ENCODE results near the gene TM7SF2. TPM values are rescaled to one million over a fixed set of nuclear protein-coding genes. Genes with fewer than 3 reads are reported as not detected.
"Not testable (repeated sequence)": the region's sequence is repeated elsewhere in the genome, so short reads cannot be mapped to it uniquely, and the experiment has no call there.

The TM7SF2 gene
- total RNA-seq, 2 donors from 2014 or later = 20.5 to 24.3 TPM

DNA sequence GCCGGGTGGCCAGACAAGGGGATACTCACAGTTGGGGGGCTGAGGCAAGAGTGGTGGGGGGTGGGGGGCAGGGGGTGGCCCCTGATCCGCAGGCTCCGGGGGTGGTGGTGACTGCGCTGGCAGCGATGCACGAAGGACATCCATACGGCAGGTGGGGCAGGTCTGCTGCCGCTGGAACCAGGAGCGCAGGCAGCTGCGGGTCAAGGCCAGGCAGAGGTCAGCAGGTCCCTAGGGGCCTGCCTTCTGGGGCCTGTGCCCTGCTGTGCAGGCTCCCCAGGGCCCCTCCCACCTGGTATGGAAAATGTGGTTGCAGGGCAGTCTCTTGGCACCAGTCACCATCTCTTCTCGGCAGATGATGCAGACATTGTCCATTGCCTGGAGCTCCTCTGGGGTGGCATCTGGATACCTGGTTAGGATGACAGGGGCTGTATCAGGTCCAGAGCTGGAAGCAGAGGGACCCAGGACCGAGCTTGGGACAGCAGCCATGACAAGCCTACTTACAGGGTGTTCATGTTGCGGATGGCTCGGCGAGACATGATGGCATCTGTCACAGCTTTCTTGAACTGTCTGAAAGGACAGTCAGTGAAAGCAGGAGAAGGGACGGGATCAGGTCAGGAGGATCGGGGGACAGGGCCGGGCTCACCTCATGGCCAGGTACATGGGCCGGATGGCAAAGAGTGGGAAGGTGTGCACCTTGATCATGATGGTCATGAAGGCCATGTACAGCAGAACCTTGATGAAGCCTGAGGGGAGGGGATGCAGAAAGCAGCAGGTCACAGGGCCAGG, 19.2 kb downstream of the TM7SF2 start:
- Mint-ChIP-seq H3K9me3 (no peaks in the 10 kb centered on the region), H3K27ac (peak overlapping the region; percentile 28 to 78)

DNA sequence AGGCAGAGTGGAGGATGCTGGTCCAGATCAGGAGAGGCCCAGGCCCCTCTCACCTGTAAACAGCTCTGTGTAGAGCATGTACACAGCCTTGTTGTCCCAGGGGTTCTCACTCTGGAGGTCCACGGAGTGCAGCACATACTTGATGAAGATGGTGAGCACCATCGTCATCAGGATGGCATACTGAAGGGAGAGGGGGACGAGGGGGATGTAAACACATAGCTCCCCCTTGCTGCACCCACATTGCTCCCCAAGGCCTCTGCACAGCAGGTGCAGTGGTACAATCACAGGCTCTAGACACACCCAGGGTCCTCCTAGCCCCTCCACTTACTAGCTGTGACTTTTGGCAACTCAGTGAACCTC, 19.7 kb downstream of the TM7SF2 start:
- Mint-ChIP-seq H3K36me3 (peaks cover 9 to 10% of the 10 kb centered on the region in 2 donors), H3K9me3 (no peaks in the 10 kb centered on the region), H3K27ac (peak overlapping the region in 1 of 2 donors; percentile 28)
- ATAC-seq (no peak), DNase-seq (ENCODE audit: low spot score in 2 of 2) (no peak)

More for the DNA sequence above, 19.2 kb downstream of the TM7SF2 start:
- ATAC-seq (no peak), DNase-seq (ENCODE audit: low spot score in 2 of 2) (no peak)
- peaks cover 9 to 10% of the 10 kb centered on the region in 2 donors for H3K36me3 Mint-ChIP-seq

DNA sequence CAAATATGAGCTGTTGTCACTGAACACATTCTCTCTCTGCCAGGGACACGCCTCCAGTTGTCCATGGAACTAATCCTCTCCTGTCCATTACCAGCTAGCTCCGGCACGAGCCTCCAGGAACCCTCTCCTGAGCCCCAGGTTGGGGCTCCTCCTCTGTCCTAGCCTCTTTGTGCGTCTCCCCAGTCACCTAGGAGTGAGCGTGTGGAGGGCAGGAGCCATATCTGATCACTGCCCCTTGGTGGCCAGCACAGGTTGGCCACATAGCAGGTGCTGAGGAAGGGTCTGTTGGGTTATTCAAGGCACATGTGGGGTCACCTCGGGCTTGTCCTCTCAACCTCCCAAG, 20.2 kb downstream of the TM7SF2 start:
- H3K27ac Mint-ChIP-seq = no peak overlapping the region
- no peak for ATAC-seq
- H3K9me3 Mint-ChIP-seq = no peaks in the 10 kb centered on the region
- DNase-seq (ENCODE audit: low spot score in 2 of 2) = no peak
- H3K36me3 Mint-ChIP-seq = peaks cover 9 to 10% of the 10 kb centered on the region in 2 donors

DNA sequence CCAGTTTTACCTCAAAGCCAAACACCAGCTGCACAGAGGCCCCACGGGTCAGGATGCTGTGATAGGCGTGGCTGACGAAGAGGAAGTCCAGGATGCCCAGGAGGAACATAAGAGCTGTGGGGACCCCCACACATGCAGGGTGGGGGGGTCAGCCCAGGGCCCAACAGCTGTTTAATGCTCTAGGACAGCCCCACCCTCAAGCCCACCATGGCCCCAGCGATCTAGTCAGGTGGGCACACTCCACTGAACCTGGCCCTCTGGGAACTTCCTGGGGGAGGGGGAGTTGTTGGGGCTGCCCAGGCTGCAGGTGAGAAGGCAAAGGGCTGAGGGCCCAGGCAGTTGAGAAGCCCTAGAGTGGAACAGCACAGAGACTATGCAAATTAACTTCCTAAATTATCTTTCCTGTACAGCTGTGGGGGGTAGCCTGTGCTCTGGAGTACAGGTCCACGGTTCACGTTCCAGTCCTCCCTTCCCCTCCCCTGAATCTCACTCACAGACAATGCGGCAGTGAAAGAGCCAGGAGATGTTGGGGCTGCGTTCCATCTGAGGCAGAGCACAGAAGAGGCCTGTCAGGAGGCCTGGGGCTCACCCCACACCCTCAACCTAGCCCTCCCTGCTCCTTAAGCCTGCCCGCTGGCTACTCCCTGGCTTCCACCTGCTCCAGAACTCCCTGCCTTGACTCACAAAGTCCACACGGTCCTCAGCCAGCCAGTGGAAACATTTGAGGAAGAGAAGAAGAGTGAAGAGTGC, 20.7 kb downstream of the TM7SF2 start:
- no peak for ATAC-seq
- H3K27ac Mint-ChIP-seq = peak overlapping the region; percentile 99
- H3K9me3 Mint-ChIP-seq = no peaks in the 10 kb centered on the region
- H3K36me3 Mint-ChIP-seq = peaks cover 9 to 10% of the 10 kb centered on the region in 2 donors
- no peak for DNase-seq (ENCODE audit: low spot score in 2 of 2)

DNA sequence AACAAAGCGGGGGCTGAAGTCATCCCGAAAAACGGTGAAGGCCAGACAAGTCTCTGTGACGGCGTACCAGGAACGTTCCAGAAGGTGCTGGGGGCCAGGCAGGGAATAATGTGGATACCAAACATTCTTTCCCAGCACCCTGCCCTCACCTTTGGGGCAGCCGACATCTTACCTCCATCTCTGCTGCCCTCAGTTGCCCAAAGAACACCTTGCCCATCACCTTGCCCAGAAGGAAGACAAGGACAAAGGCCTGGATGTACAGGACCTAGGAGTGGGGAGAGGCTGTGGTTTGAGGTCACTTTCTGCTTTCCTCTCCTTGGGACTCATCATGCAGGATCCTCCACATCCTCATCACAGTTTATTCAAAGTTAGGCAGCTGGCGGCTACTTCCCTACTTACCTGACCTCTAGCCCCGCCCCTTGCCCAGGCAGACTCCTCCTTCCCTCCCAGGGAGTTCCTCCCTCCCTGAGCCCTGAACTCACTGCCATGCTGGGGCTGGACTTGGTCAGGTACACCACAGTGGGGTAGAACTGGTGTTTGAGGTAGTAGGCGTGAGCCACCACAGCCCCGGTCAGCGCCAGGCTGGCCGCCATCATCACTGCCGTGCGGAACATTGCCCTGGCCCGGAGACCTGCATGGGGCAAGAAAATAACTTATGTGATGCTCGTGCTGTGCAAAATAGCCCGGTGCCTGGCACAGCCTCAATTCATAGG, 21.5 kb downstream of the TM7SF2 start:
- Mint-ChIP-seq H3K36me3 (peaks cover 9 to 10% of the 10 kb centered on the region in 2 donors), H3K9me3 (no peaks in the 10 kb centered on the region), H3K27ac (peak overlapping the region; percentile 99)
- DNase-seq (ENCODE audit: low spot score in 2 of 2) (peak in 1 of 2 donors; percentile 77), ATAC-seq (peak in 1 of 2 donors; percentile 19)

DNA sequence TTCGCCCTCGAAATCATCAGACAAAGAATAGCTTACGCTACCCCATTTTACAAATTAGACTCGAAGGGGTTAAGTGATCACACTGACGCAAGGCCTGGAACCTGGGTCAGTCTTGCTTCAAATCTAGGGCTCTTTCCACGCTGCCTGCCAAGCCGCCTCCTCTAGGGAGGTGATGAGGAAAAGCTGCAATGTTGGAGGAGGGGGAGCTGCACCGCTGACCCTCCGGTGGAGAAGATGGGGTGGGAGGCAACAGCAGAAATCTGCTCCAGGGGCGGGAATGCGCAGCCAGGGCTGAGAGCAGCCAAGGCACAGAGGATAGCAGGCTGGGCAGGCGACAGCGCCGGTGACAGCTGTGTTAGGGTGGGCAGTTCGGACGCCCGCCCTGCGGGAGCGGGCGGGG, 22.1 kb downstream of the TM7SF2 start:
- no peak for DNase-seq (ENCODE audit: low spot score in 2 of 2)
- Mint-ChIP-seq H3K9me3 (no peaks in the 10 kb centered on the region), H3K27ac (peak overlapping the region; percentile 99), H3K36me3 (peaks cover 9 to 10% of the 10 kb centered on the region in 2 donors)
- no peak for ATAC-seq

DNA sequence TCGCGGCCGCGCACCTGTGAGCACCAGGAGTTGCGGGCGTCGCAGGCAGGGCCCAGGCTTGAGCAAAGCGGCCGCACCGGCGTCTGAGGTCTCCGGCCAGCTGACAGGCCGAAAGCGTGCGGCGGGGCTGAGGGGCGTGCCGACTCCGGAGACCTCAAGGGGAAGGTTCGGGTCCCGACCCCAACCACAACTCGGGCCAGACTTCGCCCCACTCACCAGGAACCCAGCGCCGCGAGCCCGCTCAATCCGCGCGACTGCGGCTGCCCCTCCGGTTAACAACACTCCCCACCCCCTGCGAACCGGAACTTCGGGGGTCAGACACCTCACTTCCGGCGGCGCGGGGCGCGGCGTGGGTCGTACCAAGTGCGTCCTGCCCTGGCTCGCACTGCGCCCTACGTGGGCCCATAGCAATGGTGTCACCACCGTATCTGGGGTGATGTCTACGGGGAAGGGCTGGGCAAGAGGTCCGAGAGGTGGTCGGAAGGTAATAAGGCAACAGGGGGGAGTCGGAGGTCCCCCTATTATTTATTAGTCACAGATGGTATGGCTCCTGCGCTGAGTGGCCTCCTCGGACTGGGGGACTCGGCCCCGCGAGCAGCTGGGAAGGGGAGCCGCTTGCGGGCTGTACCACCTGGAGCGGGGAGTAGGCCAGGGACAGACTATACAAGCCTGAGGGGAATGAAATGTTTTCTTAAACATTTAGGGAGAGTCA, 22.7 kb downstream of the TM7SF2 start, which contains the start of gene SYVN1:
TSS of gene SYVN1 (minus strand) at position 280 of the 712 bp plus-strand sequence. CDS start 918 bp downstream, outside the sequence.
- Mint-ChIP-seq H3K27ac (peak within 1 kb of the TSS; percentile 99), H3K9me3 (no peaks in the 10 kb centered on the region), H3K36me3 (peaks cover 9 to 10% of the 10 kb centered on the region in 2 donors)
- ATAC-seq (peak; percentile 87 to 88), DNase-seq (ENCODE audit: low spot score in 2 of 2) (peak; percentile 91)

DNA sequence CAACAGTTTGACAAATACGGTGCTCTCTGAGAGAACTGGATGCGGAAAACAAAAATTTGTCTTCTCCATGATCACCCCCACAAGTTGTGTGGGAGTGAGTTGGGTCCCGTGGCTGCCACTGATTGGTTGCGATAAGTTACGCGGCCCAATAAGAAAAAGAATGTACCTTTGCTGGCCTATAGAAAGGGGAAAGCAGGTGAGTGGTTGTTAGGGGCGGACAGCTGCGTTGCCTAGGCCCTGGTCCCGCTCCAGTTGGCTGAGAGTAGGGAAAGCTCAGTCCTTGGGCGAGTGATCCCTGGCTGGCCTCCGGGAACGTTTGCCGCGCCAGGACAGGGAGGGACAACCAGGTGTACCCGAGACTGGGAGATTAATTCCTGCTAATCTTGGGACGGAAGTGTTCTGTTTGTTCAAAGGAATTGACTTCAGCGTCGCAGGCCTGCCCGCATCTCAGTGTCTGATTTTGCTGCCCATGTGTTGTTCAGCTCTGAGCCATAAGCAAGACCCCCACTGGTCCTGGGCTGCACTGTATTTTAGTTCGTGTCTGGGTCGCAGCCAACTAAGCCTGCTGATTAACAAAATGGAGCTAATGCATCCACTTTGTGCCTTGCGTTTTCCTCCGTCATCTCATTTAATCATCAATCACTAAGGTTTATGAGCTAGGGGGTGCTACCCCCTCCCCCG, 23.4 kb downstream of the TM7SF2 start:
- peak; percentile 76 to 85 for DNase-seq (ENCODE audit: low spot score in 2 of 2)
- H3K36me3 Mint-ChIP-seq = peaks cover 9 to 10% of the 10 kb centered on the region in 2 donors

DNA sequence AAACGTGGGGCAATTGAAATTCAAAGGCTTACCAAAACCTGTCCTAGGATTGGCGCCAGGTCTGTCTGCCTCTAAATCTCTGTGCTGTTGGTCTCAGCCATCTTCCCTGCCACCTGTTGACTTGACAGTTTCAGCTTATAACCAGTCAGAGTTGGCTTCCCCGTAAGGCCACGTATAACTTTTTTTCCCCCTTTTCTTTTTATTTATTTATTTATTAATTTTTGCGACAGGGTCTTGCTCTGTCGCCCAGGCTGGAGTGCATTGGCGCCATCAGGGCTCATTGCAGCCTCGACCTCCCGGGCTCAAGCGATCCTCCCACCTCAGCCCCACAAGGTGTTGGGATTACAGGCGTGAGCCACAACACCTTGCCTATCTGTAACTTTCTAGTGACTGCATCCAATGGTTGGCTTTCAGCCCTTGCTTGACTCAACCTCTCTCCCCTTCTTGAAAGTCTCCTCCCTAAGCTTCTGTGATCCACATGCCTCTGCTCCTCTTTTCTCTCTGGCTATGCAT, 24.0 kb downstream of the TM7SF2 start:
- ATAC-seq (no peak), DNase-seq (ENCODE audit: low spot score in 2 of 2) (no peak)

More for the DNA sequence above, 23.4 kb downstream of the TM7SF2 start:
- no peaks in the 10 kb centered on the region for H3K9me3 Mint-ChIP-seq
- peak; percentile 88 to 90 for ATAC-seq
- peak overlapping the region; percentile 99 for H3K27ac Mint-ChIP-seq

DNA sequence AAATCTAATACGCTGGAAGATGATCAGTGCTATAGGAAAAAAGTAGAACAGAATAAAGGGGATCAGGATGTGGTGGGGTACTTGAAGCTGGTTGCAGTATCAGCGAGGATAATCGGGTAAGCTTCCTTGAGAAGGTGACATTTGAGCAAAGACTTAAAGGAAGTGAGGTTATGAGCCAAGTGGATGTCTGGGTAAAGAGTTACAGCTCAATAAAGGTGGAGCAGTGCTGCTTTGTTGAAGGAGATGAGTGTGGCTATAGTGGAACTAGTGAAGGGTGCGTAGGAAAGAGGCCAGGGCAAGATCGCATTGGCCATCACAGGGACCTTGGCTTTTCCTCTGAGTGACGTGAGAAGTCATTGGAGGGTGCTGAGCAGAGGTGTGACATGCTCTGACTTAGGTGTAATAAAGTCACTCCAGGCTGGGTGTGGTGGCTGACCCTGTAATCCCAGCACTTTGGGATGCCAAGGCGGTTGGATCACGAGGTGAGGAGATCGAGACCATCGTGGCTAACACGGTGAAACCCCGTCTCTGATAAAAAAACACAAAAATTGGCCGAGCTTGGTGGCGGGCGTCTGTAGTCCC, 24.9 kb downstream of the TM7SF2 start:
- no peaks in the 10 kb centered on the region for H3K9me3 Mint-ChIP-seq
- H3K36me3 Mint-ChIP-seq = peaks cover 9 to 10% of the 10 kb centered on the region in 2 donors
- ATAC-seq (no peak), DNase-seq (ENCODE audit: low spot score in 2 of 2) (no peak)
- peak overlapping the region; percentile 51 to 99 for H3K27ac Mint-ChIP-seq

More for the DNA sequence above, 24.0 kb downstream of the TM7SF2 start:
- peak overlapping the region; percentile 99 for H3K27ac Mint-ChIP-seq
- H3K9me3 Mint-ChIP-seq = no peaks in the 10 kb centered on the region
- H3K36me3 Mint-ChIP-seq = peaks cover 9 to 10% of the 10 kb centered on the region in 2 donors

DNA sequence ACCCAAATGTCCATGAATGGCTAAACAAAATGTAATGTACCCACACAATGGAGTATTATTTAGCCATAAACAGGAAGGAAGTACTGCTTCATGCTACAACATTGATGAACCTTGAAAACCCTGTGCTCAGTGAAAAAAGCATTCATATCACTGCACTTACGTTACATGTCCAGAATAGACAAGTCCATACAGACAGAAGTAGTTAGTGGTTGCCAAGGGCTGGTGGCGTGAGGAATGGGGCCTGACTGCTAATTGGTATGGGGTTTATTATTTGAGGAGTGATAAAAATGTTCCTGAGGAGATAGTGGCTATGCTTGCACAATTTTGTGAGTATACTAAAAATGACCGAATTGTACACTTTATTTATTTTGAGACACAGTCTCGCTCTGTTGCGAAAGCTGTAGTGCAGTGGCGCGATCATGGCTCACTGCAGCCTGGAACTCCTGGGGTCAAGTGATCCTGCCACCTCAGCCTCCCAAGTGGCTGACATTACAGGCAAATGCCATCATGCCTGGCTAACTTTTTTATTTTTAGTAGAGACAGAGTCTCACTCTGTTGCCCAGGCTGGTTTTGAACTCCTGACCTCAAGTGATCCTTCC, 30.3 kb downstream of the TM7SF2 start:
- DNase-seq (ENCODE audit: low spot score in 2 of 2) (no peak), ATAC-seq (no peak)
- H3K27ac Mint-ChIP-seq = no peak overlapping the region
- no peaks in the 10 kb centered on the region for H3K36me3 Mint-ChIP-seq
- H3K9me3 Mint-ChIP-seq = no peaks in the 10 kb centered on the region

DNA sequence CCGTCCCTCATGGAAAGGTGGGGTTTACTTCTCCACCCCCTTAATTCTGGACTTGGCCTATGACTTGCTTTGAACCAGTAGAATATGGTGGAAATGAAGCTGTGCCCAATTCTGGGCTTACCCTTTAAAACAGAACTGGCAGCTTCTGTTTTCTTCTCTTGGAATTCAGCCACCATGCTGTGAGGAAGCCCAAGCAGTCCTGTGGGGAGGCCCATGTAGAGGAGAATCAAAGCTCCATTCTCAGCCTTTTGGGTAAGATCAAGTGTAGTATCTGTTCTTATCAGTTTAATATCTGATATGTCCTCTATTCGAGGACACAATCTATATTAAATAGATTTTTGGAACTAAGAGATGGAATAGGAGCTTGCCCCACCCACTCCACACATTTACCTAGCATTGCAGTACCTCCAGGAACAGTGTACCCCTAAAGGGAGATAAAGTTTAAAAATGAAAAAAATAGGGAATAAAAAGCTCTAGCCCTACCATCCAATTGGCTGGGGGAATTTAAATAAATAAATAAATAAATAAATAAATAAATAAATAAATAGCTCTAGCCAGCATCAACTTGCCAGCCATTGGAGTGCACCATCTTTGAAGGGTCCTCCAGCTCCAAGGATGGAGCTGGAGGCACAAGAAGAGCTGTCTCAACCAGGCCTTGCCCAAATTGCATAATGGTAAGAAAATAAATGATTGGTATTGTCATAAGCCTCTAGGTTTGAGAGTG, 35.8 kb downstream of the TM7SF2 start:
- Mint-ChIP-seq H3K9me3 (no peaks in the 10 kb centered on the region), H3K27ac (no peak overlapping the region), H3K36me3 (no peaks in the 10 kb centered on the region)
- no peak for ATAC-seq
- no peak for DNase-seq (ENCODE audit: low spot score in 2 of 2)

DNA sequence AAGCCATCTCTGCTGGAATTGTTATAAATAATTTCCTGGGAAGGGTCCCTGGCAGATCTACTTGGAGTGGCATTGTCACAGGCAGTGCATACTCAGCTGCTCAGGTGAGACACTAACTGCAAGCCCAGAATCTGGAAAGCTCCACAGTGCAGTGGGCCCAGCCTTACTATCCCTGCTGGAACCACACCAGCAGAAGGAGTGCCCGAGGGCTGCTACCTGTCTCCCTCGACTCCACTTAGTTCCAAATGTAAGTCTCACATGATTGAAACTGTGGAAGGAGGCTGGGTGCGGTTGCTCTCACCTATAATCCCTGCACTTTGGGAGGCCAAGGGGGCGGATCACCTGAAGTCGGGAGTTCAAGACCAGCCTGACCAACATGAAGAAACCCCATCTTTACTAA, 37.0 kb downstream of the TM7SF2 start:
- H3K9me3 Mint-ChIP-seq = no peaks in the 10 kb centered on the region
- no peak overlapping the region for H3K27ac Mint-ChIP-seq
- DNase-seq (ENCODE audit: low spot score in 2 of 2) (no peak), ATAC-seq (no peak)
- H3K36me3 Mint-ChIP-seq = no peaks in the 10 kb centered on the region

DNA sequence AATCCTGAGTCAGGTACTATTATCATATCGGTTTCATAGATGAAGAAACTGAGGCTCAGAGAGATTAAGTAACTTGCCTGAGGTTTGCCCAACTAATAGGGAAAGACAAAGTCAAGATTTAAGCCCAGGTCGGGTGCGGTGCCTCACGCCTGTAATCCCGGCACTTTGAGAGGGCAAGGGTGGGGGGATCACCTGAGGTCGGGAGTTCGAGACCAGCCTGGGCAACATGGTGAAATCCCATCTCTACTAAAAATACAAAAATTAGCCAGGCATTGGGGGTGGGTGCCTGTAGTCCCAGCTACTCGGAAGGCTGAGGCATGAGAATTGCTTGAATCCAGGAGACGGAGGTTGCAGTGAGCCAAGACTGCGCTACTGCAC, 38.4 kb downstream of the TM7SF2 start:
- not testable (repeated sequence) for H3K9me3 Mint-ChIP-seq; DNase-seq (ENCODE audit: low spot score in 2 of 2); H3K36me3 Mint-ChIP-seq; ATAC-seq; H3K27ac Mint-ChIP-seq

Data from activated naive CD4-positive, alpha-beta T cell treated with anti-CD3 and anti-CD28 coated beads, Interleukin-2, amount 50 U/mL, for 72 hours (primary cell).